IMR-90 (cell line): ENCODE data around the gene ARHGEF40. TPM values are rescaled to one million over a fixed set of nuclear protein-coding genes. Genes with fewer than 3 reads are reported as not detected.

Experiments
- ATAC-seq: fragments of 200-7000 bp; cut with Tn5 transposase; 2 replicates; pipeline ENCODE4 v1.9.1; 2020; ENCODE audit warnings: low read depth, mild to moderate bottlenecking, moderate library complexity
- BruUV-seq: library from RNA; stranded (reverse); fragments of 400-500 nt; replicated peaks from 2 replicates; lab custom pipeline; 2021; lab: Mats Ljungman, UMichigan
- CTCF ChIA-PET: fragments of 300-600 bp; formaldehyde crosslinking; extraction: SDS; loops from one replicate; lab custom pipeline; 2021; ENCODE audit warnings: antibody characterized with exemption; lab: Yijun Ruan, JAX
- POLR2A ChIA-PET: fragments of 300-600 bp; sonication (Branson Sonifier 250); formaldehyde crosslinking; loops from one replicate; lab custom pipeline; 2022; ENCODE audit warnings: antibody characterized with exemption; ENCODE audit not compliant: unreplicated experiment; lab: Charles Lee
- DNase-seq: peaks from one replicate; pipeline ENCODE4 v3.0.0; 2013
- H2AFZ ChIP-seq: replicated peaks from 2 replicates; pipeline ENCODE3; 2013; ENCODE audit warnings: low read length, mild to moderate bottlenecking; ENCODE audit not compliant: poor library complexity
- H2AK5ac ChIP-seq: 2 replicates; pipeline ENCODE4 v1.6.1; 2013; ENCODE audit warnings: low read depth, low read length, inconsistent platforms
- H2AK9ac ChIP-seq: replicated peaks from 2 replicates; pipeline ENCODE3; 2013; ENCODE audit warnings: mild to moderate bottlenecking, low read depth, low read length, moderate library complexity; ENCODE audit not compliant: poor library complexity
- H2BK120ac ChIP-seq: 2 replicates; pipeline ENCODE4 v1.6.1; 2013; ENCODE audit warnings: low read depth, low read length, inconsistent platforms
- H2BK15ac ChIP-seq: 3 replicates; pipeline ENCODE4 v1.6.1; 2013; ENCODE audit warnings: low read depth, low read length, inconsistent platforms
- H2BK20ac ChIP-seq: 2 replicates; pipeline ENCODE4 v1.6.1; 2013; ENCODE audit warnings: low read depth, mild to moderate bottlenecking, inconsistent platforms, low read length, moderate library complexity
- H2BK5ac ChIP-seq: 2 replicates; pipeline ENCODE4 v1.6.1; 2013; ENCODE audit warnings: mild to moderate bottlenecking, low read depth, low read length, inconsistent platforms; ENCODE audit not compliant: poor library complexity, severe bottlenecking
- H3K14ac ChIP-seq: replicated peaks from 2 replicates; pipeline ENCODE4 v1.6.1; 2013; ENCODE audit warnings: low read depth, low read length, inconsistent platforms
- H3K18ac ChIP-seq: 2 replicates; pipeline ENCODE4 v1.6.1; 2013; ENCODE audit warnings: low read depth, low read length, control low read depth
- H3K23ac ChIP-seq: 2 replicates; pipeline ENCODE4 v1.6.1; 2013; ENCODE audit warnings: low read depth, low read length, inconsistent platforms
- H3K27ac ChIP-seq: 2 replicates; pipeline ENCODE4 v1.5.1; 2013; ENCODE audit warnings: mild to moderate bottlenecking, control low read depth, low read length; ENCODE audit not compliant: insufficient read depth
- H3K27me3 ChIP-seq: 2 replicates; pipeline ENCODE4 v1.6.1; 2013; ENCODE audit warnings: low read length; ENCODE audit not compliant: control insufficient read depth, insufficient read depth
- H3K36me3 ChIP-seq: 2 replicates; pipeline ENCODE4 v1.6.1; 2013; ENCODE audit warnings: low read length, mixed read lengths; ENCODE audit not compliant: control insufficient read depth, insufficient read depth
- H3K4ac ChIP-seq: 2 replicates; pipeline ENCODE4 v1.6.1; 2013; ENCODE audit warnings: low read depth, low read length, inconsistent platforms
- H3K4me1 ChIP-seq: 2 replicates; pipeline ENCODE4 v1.6.1; 2013; ENCODE audit warnings: low read length, mixed read lengths; ENCODE audit not compliant: control insufficient read depth, insufficient read depth
- H3K4me2 ChIP-seq: 2 replicates; pipeline ENCODE4 v1.6.1; 2013; ENCODE audit warnings: low read depth, mild to moderate bottlenecking, control low read depth, low read length, moderate library complexity
- H3K4me3 ChIP-seq: 2 replicates; pipeline ENCODE4 v1.5.1; 2013; ENCODE audit warnings: low read depth, mild to moderate bottlenecking, control low read depth, low read length, moderate library complexity; ENCODE audit not compliant: insufficient read depth
- H3K56ac ChIP-seq: 2 replicates; pipeline ENCODE4 v1.6.1; 2013; ENCODE audit warnings: low read length, inconsistent platforms; ENCODE audit not compliant: insufficient read depth; ENCODE audit errors: extremely low read depth
- H3K79me1 ChIP-seq, 2 experiments: 2 replicates each; pipeline ENCODE4 v1.6.1; 2013; ENCODE audit warnings: low read length in 2 of 2, inconsistent platforms in 1 of 2, low read depth in 1 of 2
- H3K9ac ChIP-seq: 2 replicates; pipeline ENCODE4 v1.6.1; 2013; ENCODE audit warnings: low read depth, low read length, control low read depth
- H3K9me1 ChIP-seq: 2 replicates; pipeline ENCODE4 v1.6.1; 2013; ENCODE audit warnings: low read length, inconsistent platforms; ENCODE audit not compliant: insufficient read depth
- H3K9me3 ChIP-seq: 2 replicates; pipeline ENCODE4 v1.6.1; 2013; ENCODE audit warnings: low read length; ENCODE audit not compliant: control insufficient read depth, insufficient read depth
- H4K20me1 ChIP-seq: 2 replicates; pipeline ENCODE4 v1.6.1; 2013; ENCODE audit warnings: low read length, inconsistent platforms; ENCODE audit not compliant: insufficient read depth
- H4K5ac ChIP-seq: 2 replicates; pipeline ENCODE4 v1.6.1; 2013; ENCODE audit warnings: mild to moderate bottlenecking, low read depth, low read length, control low read depth
- H4K8ac ChIP-seq, 2 experiments: 2 replicates each; pipeline ENCODE4 v1.6.1; 2013; ENCODE audit warnings: low read depth in 2 of 2, low read length in 2 of 2, control low read depth in 1 of 2, inconsistent platforms in 1 of 2
- H4K91ac ChIP-seq: 2 replicates; pipeline ENCODE4 v1.6.1; 2013; ENCODE audit warnings: low read depth, low read length, inconsistent platforms; ENCODE audit not compliant: insufficient read depth
- BHLHE40 ChIP-seq: fragments of 150-350 bp; IDR thresholded peaks from 2 replicates; pipeline ENCODE4 v1.6.1; 2016; ENCODE audit warnings: mild to moderate bottlenecking, low read depth, low read length
- CEBPB ChIP-seq: IDR thresholded peaks from 2 replicates; pipeline ENCODE4 v1.6.1; 2012; ENCODE audit warnings: low read depth, low read length, improper control_type of control experiment
- CHD1 ChIP-seq: IDR thresholded peaks from 2 replicates; pipeline ENCODE4 v1.6.1; 2012; ENCODE audit warnings: low read depth, low read length, improper control_type of control experiment
- ELK1 ChIP-seq: fragments of 150-350 bp; IDR thresholded peaks from 2 replicates; pipeline ENCODE4 v1.6.1; 2016; ENCODE audit warnings: low read depth, mild to moderate bottlenecking, low read length, moderate library complexity, borderline replicate concordance
- FOS ChIP-seq: fragments of 150-350 bp; IDR thresholded peaks from 2 replicates; pipeline ENCODE4 v1.6.1; 2016; ENCODE audit warnings: low read depth, low read length
- MAFK ChIP-seq: IDR thresholded peaks from 2 replicates; pipeline ENCODE4 v1.6.1; 2012; ENCODE audit warnings: low read depth, low read length, improper control_type of control experiment
- NFE2L2 ChIP-seq: fragments of 150-350 bp; IDR thresholded peaks from 2 replicates; pipeline ENCODE4 v1.6.1; 2016; ENCODE audit warnings: low read depth, mild to moderate bottlenecking, low read length
- POLR2A ChIP-seq: IDR thresholded peaks from 2 replicates; pipeline ENCODE4 v1.6.1; 2012; ENCODE audit warnings: mild to moderate bottlenecking, low read depth, low read length
- RAD21 ChIP-seq: IDR thresholded peaks from 2 replicates; pipeline ENCODE4 v1.6.1; 2012; ENCODE audit warnings: low read length, improper control_type of control experiment
- RCOR1 ChIP-seq: IDR thresholded peaks from 2 replicates; pipeline ENCODE4 v1.6.1; 2012; ENCODE audit warnings: mild to moderate bottlenecking, low read length, improper control_type of control experiment; ENCODE audit not compliant: insufficient replicate concordance
- RFX5 ChIP-seq: IDR thresholded peaks from 2 replicates; pipeline ENCODE4 v1.8.0; 2012; ENCODE audit warnings: low read depth, mild to moderate bottlenecking, low read length, moderate library complexity
- SMC3 ChIP-seq: fragments of 150-350 bp; IDR thresholded peaks from 2 replicates; pipeline ENCODE4 v1.6.1; 2016; ENCODE audit warnings: low read depth, mild to moderate bottlenecking, antibody characterized with exemption, low read length, moderate library complexity
- USF2 ChIP-seq: fragments of 150-350 bp; IDR thresholded peaks from 2 replicates; pipeline ENCODE4 v1.6.1; 2017; ENCODE audit warnings: mild to moderate bottlenecking, antibody characterized with exemption, low read length, low read depth
- WGBS, 2 experiments: methylation state at CpG; one replicate each; pipeline versions ENCODE4 v1.1.5 to v1.1.7; 2013; ENCODE audit warnings: missing lambda C conversion rate in 2 of 2; ENCODE audit not compliant: insufficient read length in 1 of 2; ENCODE audit errors: extremely low coverage in 2 of 2; 5-methylcytosine and 5-hydroxymethylcytosine counted together
- dilution Hi-C: fragments of 300-500 bp; cut with HindIII; formaldehyde crosslinking; loops from one replicate; pipeline ENCODE4 v1.14.3; 2018; ENCODE audit warnings: low sequenced_read_pairs; ENCODE audit not compliant: unreplicated experiment
- in situ Hi-C: fragments of 300-500 bp; cut with MboI; formaldehyde crosslinking; loops from 3 replicates; pipeline ENCODE4 v1.14.3; 2019; ENCODE audit warnings: low sequenced_read_pairs, inconsistent platforms, mixed read lengths
- intact Hi-C: fragments of 100-400 bp; cut with micrococcal nuclease; formaldehyde crosslinking; loops from 2 replicates; pipeline ENCODE4 v1.10.0; 2022
- polyA plus RNA-seq, 3 experiments: library from polyadenylated mRNA; depleted of rRNA; stranded (reverse); fragments of >200 nt; gene quantifications; 2 replicates each; pipeline ENCODE4 v1.2.3, GENCODE V29; 2012; ENCODE audit warnings: low replicate concordance in 1 of 3
- total RNA-seq: library from RNA; depleted of rRNA; stranded (reverse); fragments of >200 nt; gene quantifications from 2 replicates; pipeline ENCODE4 v1.2.3, GENCODE V29; 2012

ARHGEF40 gene
- total and polyA plus RNA-seq, 2 of the 4 experiments (the other 2 are of a cell fraction), result 18.1 to 58.4 TPM

GRCh38 chr14:21087294-21088091 is 17.4 kb downstream of the ARHGEF40 start:
- Histone ChIP-seq H3K9ac (no peak overlapping the region), H3K27ac (peak overlapping the region; percentile 43; the same call in 1 of the 2 replicates), H3K4me1 (peaks cover 26% of the 10 kb centered on the region), H3K27me3 (no peaks in the 10 kb centered on the region), H3K18ac (no peak overlapping the region), H3K14ac (no peak overlapping the region), H2BK5ac (peak overlapping the region; percentile 34), H4K5ac (no peak overlapping the region), H3K36me3 (peaks cover 53% of the 10 kb centered on the region), H4K8ac (peak overlapping the region in 1 of 2 experiments; percentile 46; a peak in 1 of 4 replicates), H3K9me1 (peaks cover 7% of the 10 kb centered on the region), H2AK5ac (peak overlapping the region; percentile 27; the same call in 1 of the 2 replicates), H3K4me2 (peak overlapping the region; percentile 47; the same call in 1 of the 2 replicates), H2AK9ac (peak overlapping the region; percentile 70), H2BK120ac (peak overlapping the region; percentile 30; the same call in 1 of the 2 replicates), H2BK15ac (no peak overlapping the region; the same call in 2 of the 3 replicates), H2AFZ (peak overlapping the region; percentile 64), H2BK20ac (peak overlapping the region; percentile 35; the same call in 1 of the 2 replicates), H3K9me3 (no peaks in the 10 kb centered on the region), H3K23ac (peak overlapping the region; percentile 14; the same call in 1 of the 2 replicates), H3K4me3 (no peak overlapping the region), H3K79me1 (peaks cover 3 to 18% of the 10 kb centered on the region in 2 experiments; a peak in 2 of 4 replicates), H3K4ac (peak overlapping the region; percentile 37), H4K20me1 (peaks cover 6% of the 10 kb centered on the region), H4K91ac (no peak overlapping the region), H3K56ac (no peak overlapping the region)
- POLR2A ChIA-PET, result interaction anchor here (0.8 kb wide), 1 partner anchor 16 kb away, joined by 5 read pairs; no protein-coding TSS in a partner anchor
- intact Hi-C loops, result loop anchor here (2.0 kb wide), 1 partner anchor 17 kb away; no protein-coding TSS in a partner anchor
- peak; percentile 61 for ATAC-seq
- DNase-seq, result peak; percentile 98
- BruUV-seq, result no TSS peak
- CTCF ChIA-PET, result interaction anchor here (0.7 to 1.7 kb wide), 5 partner anchors 16 to 116 kb away, joined by 3 to 10 read pairs (median 6); no protein-coding TSS in a partner anchor
- WGBS, 2 experiments, result no CpG with 5 or more reads among the region's 19 CpGs
- dilution Hi-C loops, result no loop called here
- in situ Hi-C loops, result loop anchor here (25.0 kb wide), 2 partner anchors 625 to 750 kb away; partner anchors contain the start of genes APEX1, CCNB1IP1, OSGEP and PARP2
- peak; percentile 85 for TF ChIP-seq FOS
- no peak for TF ChIP-seq RCOR1
- no peak for TF ChIP-seq CHD1
- peak; percentile 49; the same call in 1 of the 2 replicates for TF ChIP-seq RFX5
- TF ChIP-seq NFE2L2, result peak; percentile 16; the same call in 1 of the 2 replicates
- no peak for TF ChIP-seq MAFK
- TF ChIP-seq CEBPB, result peak; percentile 72
- TF ChIP-seq ELK1, result no peak
- TF ChIP-seq RAD21, result peak; percentile 8; the same call in 1 of the 2 replicates
- TF ChIP-seq USF2, result no peak
- peak; percentile 4; the same call in 1 of the 2 replicates for TF ChIP-seq BHLHE40
- peak; percentile 63; the same call in 1 of the 2 replicates for TF ChIP-seq POLR2A
- TF ChIP-seq SMC3, result no peak
